ENCODE results near the gene CFL1.

CFL1 gene

GRCh38 chr11:65869643-65870306, 11.8 kb upstream of the CFL1 start:
- no peak for DNase-seq

- no peak for DNase-seq
Observed at GRCh38 chr11:65868907-65869306, 10.9 kb upstream of the CFL1 start.

- no peak for DNase-seq
Observed at GRCh38 chr11:65868076-65868667, 10.2 kb upstream of the CFL1 start.

- DNase-seq, result no peak
Observed at GRCh38 chr11:65867284-65868071, 9.5 kb upstream of the CFL1 start.

GRCh38 chr11:65866509-65867283, 8.7 kb upstream of the CFL1 start:
- DNase-seq, result no peak

- DNase-seq, result no peak
Observed at GRCh38 chr11:65865550-65866172, 7.7 kb upstream of the CFL1 start.

- no peak for DNase-seq
Observed at GRCh38 chr11:65864706-65865471, 6.9 kb upstream of the CFL1 start.

- DNase-seq, result no peak
Observed at GRCh38 chr11:65863889-65864705, 6.1 kb upstream of the CFL1 start.

- no peak for DNase-seq
Observed at GRCh38 chr11:65862941-65863888, 5.2 kb upstream of the CFL1 start.

- DNase-seq, result no peak
Observed at GRCh38 chr11:65862191-65862735, 4.3 kb upstream of the CFL1 start.

- no peak for DNase-seq
Observed at GRCh38 chr11:65861533-65862183, 3.7 kb upstream of the CFL1 start.

- no peak for DNase-seq
Observed at GRCh38 chr11:65861165-65861505, 3.2 kb upstream of the CFL1 start.

- peak; percentile 94 to 96 for DNase-seq
Observed at GRCh38 chr11:65860278-65861164, 2.5 kb upstream of the CFL1 start, which contains the start of gene MUS81. Gene MUS81 (plus strand): TSS chr11:65860433. CDS start chr11:65860754, 321 bp downstream.

- peak; percentile 46 to 50 for DNase-seq
Observed at GRCh38 chr11:65859812-65860277, 1.9 kb upstream of the CFL1 start.

- peak; percentile 95 to 97 for DNase-seq
Observed at GRCh38 chr11:65859095-65859811, 1.3 kb upstream of the CFL1 start.

GRCh38 chr11:65858681-65859087, 704 bp upstream of the CFL1 start:
- DNase-seq, result no peak

- peak in 1 of 2 donors; percentile 64 for DNase-seq
Observed at GRCh38 chr11:65857500-65857852, 504 bp downstream of the CFL1 start.
